Small intestine (tissue), 7 donors: ENCODE results near the gene PHACTR1. TPM values are rescaled to one million over a fixed set of nuclear protein-coding genes. Genes with fewer than 3 reads are reported as not detected.

Source experiments
- DNase-seq, 2 donors: peaks; one replicate each; pipeline versions ENCODE4 v3.0.0 to v3.0.0-alpha.2; 2013
- FAIRE-seq: peaks from 2 replicates; lab custom pipeline; 2012; peaks lifted over from hg19 to GRCh38; lab: Jason Lieb, UNC
- H3K27ac ChIP-seq, 3 donors: one replicate each; pipeline ENCODE4 v1.5.1; 2013; ENCODE audit warnings: low read length in 2 of 3, mild to moderate bottlenecking in 2 of 3, control low read depth in 1 of 3, inconsistent platforms in 1 of 3, low read depth in 1 of 3, moderate library complexity in 1 of 3
- H3K27me3 ChIP-seq, 3 donors: one replicate each; pipeline ENCODE4 v1.6.1; 2013; ENCODE audit warnings: low read length in 3 of 3, inconsistent platforms in 1 of 3; ENCODE audit not compliant: control insufficient read depth in 3 of 3, insufficient read depth in 3 of 3
- H3K36me3 ChIP-seq, 3 donors: one replicate each; pipeline ENCODE4 v1.6.1; 2013; ENCODE audit warnings: low read length in 3 of 3, inconsistent platforms in 1 of 3, low read depth in 1 of 3, mild to moderate bottlenecking in 1 of 3, moderate library complexity in 1 of 3; ENCODE audit not compliant: control insufficient read depth in 3 of 3, insufficient read depth in 2 of 3
- H3K4me1 ChIP-seq, 3 donors: one replicate each; pipeline ENCODE4 v1.6.1; 2013; ENCODE audit warnings: low read length in 2 of 3, inconsistent platforms in 1 of 3, low read depth in 1 of 3, mild to moderate bottlenecking in 1 of 3, moderate library complexity in 1 of 3; ENCODE audit not compliant: control insufficient read depth in 3 of 3, insufficient read depth in 2 of 3
- H3K4me3 ChIP-seq, 3 donors: one replicate each; pipeline ENCODE4 v1.5.1; 2013; ENCODE audit warnings: low read length in 3 of 3, control low read depth in 1 of 3, inconsistent platforms in 1 of 3, low read depth in 1 of 3, mild to moderate bottlenecking in 1 of 3, moderate library complexity in 1 of 3
- H3K9me3 ChIP-seq, 2 donors: one replicate each; pipeline ENCODE4 v1.6.1; 2013; ENCODE audit warnings: low read depth in 1 of 2, low read length in 1 of 2; ENCODE audit not compliant: control insufficient read depth in 2 of 2, insufficient read depth in 1 of 2
- WGBS, 3 donors: extraction: QIAGEN DNeasy Blood & Tissue Kit; methylation state at CpG; one replicate each; pipeline ENCODE4 v1.1.7; 2013; 5-methylcytosine and 5-hydroxymethylcytosine counted together
- polyA plus RNA-seq, 4 donors: library from polyadenylated mRNA; stranded (reverse) in 3 of 4; unstranded in 1 of 4; fragments of 200-250 nt in 3 of 4; fragments of 120-200 nt in 1 of 4; gene quantifications; one replicate each; pipeline versions ENCODE4 v1.2.1 to v1.2.3, GENCODE V29; 2013
- donor health status: healthy with polysubstance abuse.
- donor health status: control.
- donor health status: control.
- donor health status: Bipolar disorder and iron deficiency.
- donor health status: healthy.

Gene PHACTR1
- polyA plus RNA-seq, 4 donors: 0.67 to 3.8 (median 1.8) TPM

GRCh38 chr6:13272131-13273046 is 555.8 kb downstream of the PHACTR1 start:
- FAIRE-seq: no peak

DNA sequence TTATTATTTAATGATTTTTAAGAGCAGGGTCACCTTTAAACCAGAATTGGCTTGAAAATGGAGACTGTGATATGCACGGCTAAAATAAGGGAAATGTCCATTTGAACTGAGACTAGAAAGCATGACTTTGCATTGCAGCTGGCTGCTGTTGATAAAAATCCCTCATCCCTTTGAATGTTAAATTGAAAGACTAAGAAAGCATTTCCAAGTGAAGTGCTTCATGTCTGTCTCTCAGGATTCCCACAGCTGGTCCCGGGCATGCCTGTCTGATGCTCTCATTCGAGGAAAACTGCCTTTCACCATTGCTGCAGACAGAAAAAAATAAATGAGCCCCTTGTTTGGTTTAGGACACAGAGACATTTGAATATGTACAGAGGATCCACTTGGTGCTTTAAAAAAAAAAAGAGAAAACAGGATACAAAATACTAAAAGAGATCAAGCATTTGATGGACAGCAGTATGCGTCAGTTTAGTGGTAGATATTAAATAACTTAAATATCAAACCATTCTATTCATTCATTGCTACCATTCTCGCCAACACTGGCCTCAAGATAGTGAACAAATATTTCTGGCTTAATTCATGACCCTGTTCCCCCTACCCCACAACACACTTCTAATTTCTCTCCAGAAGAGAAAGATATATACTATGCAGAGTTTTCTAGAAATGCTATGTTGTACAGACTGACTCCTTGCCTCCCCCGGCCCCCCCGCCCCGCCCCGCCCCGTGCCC is 556.8 kb downstream of the PHACTR1 start:
- no peaks in the 10 kb centered on the region for H3K27me3 ChIP-seq
- H3K9me3 ChIP-seq: no peaks in the 10 kb centered on the region
- DNase-seq: no peak
- 65 to 86% (median 73%) methylated on average over 10 of the region's 10 CpGs for WGBS, 3 donors
- no peaks in the 10 kb centered on the region for H3K4me1 ChIP-seq
- H3K27ac ChIP-seq: peak overlapping the region in 1 of 3 donors; percentile 59
- no peak for FAIRE-seq
- peak overlapping the region in 1 of 3 donors; percentile 14 for H3K4me3 ChIP-seq
- H3K36me3 ChIP-seq: no peaks in the 10 kb centered on the region

More at GRCh38 chr6:13272131-13273046, 555.8 kb downstream of the PHACTR1 start:
- no peaks in the 10 kb centered on the region for H3K4me1 ChIP-seq
- no peaks in the 10 kb centered on the region for H3K27me3 ChIP-seq
- peak overlapping the region in 1 of 3 donors; percentile 59 for H3K27ac ChIP-seq
- peak overlapping the region in 1 of 3 donors; percentile 12 for H3K4me3 ChIP-seq
- 80 to 93% (median 91%) methylated on average over 24 of the region's 24 CpGs for WGBS, 3 donors
- no peak for DNase-seq
- H3K36me3 ChIP-seq: no peaks in the 10 kb centered on the region
- H3K9me3 ChIP-seq: no peaks in the 10 kb centered on the region

GRCh38 chr6:13273931-13274706 is 557.6 kb downstream of the PHACTR1 start:
- H3K9me3 ChIP-seq: no peaks in the 10 kb centered on the region
- no peaks in the 10 kb centered on the region for H3K4me1 ChIP-seq
- peak overlapping the region in 1 of 3 donors; percentile 14 for H3K4me3 ChIP-seq
- H3K27ac ChIP-seq: peak overlapping the region in 1 of 3 donors; percentile 36
- H3K36me3 ChIP-seq: no peaks in the 10 kb centered on the region
- no peaks in the 10 kb centered on the region for H3K27me3 ChIP-seq
- FAIRE-seq: no peak
- WGBS, 3 donors: 66 to 81% (median 72%) methylated on average over 21 of the region's 21 CpGs
- no peak for DNase-seq

GRCh38 chr6:13274707-13275434 is 558.3 kb downstream of the PHACTR1 start:
- 74 to 80% (median 79%) methylated on average over 6 of the region's 6 CpGs for WGBS, 3 donors
- H3K27me3 ChIP-seq: no peaks in the 10 kb centered on the region
- H3K4me3 ChIP-seq: no peak overlapping the region
- no peak overlapping the region for H3K27ac ChIP-seq
- no peak for FAIRE-seq
- H3K36me3 ChIP-seq: no peaks in the 10 kb centered on the region
- H3K9me3 ChIP-seq: no peaks in the 10 kb centered on the region
- no peak for DNase-seq
- no peaks in the 10 kb centered on the region for H3K4me1 ChIP-seq

DNA sequence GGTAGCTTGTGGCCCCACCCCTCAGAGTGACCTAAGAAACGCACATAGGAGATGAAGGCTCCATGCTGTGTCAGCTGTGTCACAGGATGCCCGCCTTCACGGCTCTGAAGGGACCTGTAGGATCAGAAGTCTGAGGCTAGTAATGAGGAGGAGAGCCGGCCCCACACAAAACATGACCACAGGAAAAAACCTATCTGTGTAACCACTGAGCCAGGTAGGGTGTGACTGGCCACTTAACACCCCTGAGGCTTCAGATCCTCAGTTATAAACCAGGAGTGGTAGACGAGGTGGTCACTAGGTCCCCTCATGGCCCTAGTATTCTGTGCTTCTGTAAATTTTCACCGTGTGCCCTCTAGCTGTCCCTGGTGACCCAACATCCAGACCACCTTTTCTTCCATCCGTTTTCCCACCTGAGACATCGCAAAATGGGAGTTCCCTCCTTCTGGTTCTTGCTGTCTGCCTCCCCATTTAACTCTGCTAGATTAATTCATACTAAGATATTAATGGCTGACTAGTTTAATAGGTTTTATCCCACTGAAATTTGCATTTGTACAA is 558.9 kb downstream of the PHACTR1 start:
- Histone ChIP-seq H3K4me3 (no peak overlapping the region), H3K27me3 (no peaks in the 10 kb centered on the region), H3K4me1 (no peaks in the 10 kb centered on the region), H3K27ac (no peak overlapping the region), H3K9me3 (no peaks in the 10 kb centered on the region), H3K36me3 (peaks cover 0 to under 1% (median 0%) of the 10 kb centered on the region in 3 donors)
- WGBS, 3 donors: 76 to 87% (median 83%) methylated on average over 8 of the region's 8 CpGs
- DNase-seq: no peak
- no peak for FAIRE-seq

GRCh38 chr6:13277231-13277630 is 560.7 kb downstream of the PHACTR1 start:
- no peaks in the 10 kb centered on the region for H3K27me3 ChIP-seq
- WGBS, 3 donors: 92 to 96% (median 93%) methylated on average over 2 of the region's 2 CpGs
- H3K9me3 ChIP-seq: no peaks in the 10 kb centered on the region
- no peaks in the 10 kb centered on the region for H3K4me1 ChIP-seq
- DNase-seq (no peak), FAIRE-seq (no peak)
- no peak overlapping the region for H3K27ac ChIP-seq
- H3K36me3 ChIP-seq: peaks cover 0 to 10% (median 2%) of the 10 kb centered on the region in 3 donors
- H3K4me3 ChIP-seq: no peak overlapping the region

GRCh38 chr6:13278164-13278563 is 561.6 kb downstream of the PHACTR1 start:
- Histone ChIP-seq H3K4me1 (peaks cover 0 to under 1% (median 0%) of the 10 kb centered on the region in 3 donors), H3K36me3 (peaks cover 0 to 10% (median 2%) of the 10 kb centered on the region in 3 donors), H3K4me3 (no peak overlapping the region), H3K27ac (no peak overlapping the region), H3K9me3 (no peaks in the 10 kb centered on the region), H3K27me3 (no peaks in the 10 kb centered on the region)
- FAIRE-seq: no peak
- no peak for DNase-seq
- 76 to 86% (median 82%) methylated on average over 3 of the region's 3 CpGs for WGBS, 3 donors
